Prostate gland (tissue), 2 donors: ENCODE data around the gene NOC4L. TPM values are rescaled to one million over a fixed set of nuclear protein-coding genes. Genes with fewer than 3 reads are reported as not detected.

Experiments used
- DNase-seq: peaks from one replicate; pipeline ENCODE4 v3.0.0-alpha.2; 2019; ENCODE audit warnings: low spot score
- H3K27ac ChIP-seq, 2 donors: fragments of 200-600 bp; sonication (generic); 2 replicates each; pipeline ENCODE4 v1.5.1; 2017 to 2019
- H3K27me3 ChIP-seq: fragments of 200-600 bp; sonication (generic); replicated peaks from 2 replicates; pipeline ENCODE4 v1.5.1; 2019; ENCODE audit not compliant: insufficient read depth
- H3K36me3 ChIP-seq, 2 donors: fragments of 200-600 bp; sonication (generic); 1 replicate in 1 of 2; 2 replicates in 1 of 2; pipeline versions ENCODE4 v1.5.1 to v1.8.1; 2017 to 2019
- H3K4me1 ChIP-seq: fragments of 200-600 bp; sonication (generic); replicated peaks from 2 replicates; pipeline ENCODE4 v1.5.1; 2019
- H3K4me3 ChIP-seq, 2 donors: fragments of 200-600 bp; sonication (generic); 2 replicates each; pipeline ENCODE4 v1.5.1; 2017 to 2019
- H3K9me3 ChIP-seq: fragments of 200-600 bp; sonication (generic); 2 replicates; pipeline ENCODE4 v1.5.1; 2017
- CTCF ChIP-seq, 4 experiments: fragments of 200-600 bp in 2 of 4; fragments of 450-650 bp in 2 of 4; sonication (generic) in 2 of 4; IDR thresholded peaks; 1 replicate in 3 of 4; 2 replicates in 1 of 4; pipeline ENCODE4 v1.5.1; 2016 to 2019; ENCODE audit warnings: antibody characterized with exemption in 4 of 4, mild to moderate bottlenecking in 2 of 4, moderate library complexity in 2 of 4
- POLR2A ChIP-seq: fragments of 450-650 bp; IDR thresholded peaks from one replicate; pipeline ENCODE4 v1.6.1; 2016; ENCODE audit warnings: antibody characterized with exemption, mild to moderate bottlenecking
- POLR2AphosphoS5 ChIP-seq: sonication (generic); formaldehyde crosslinking; IDR thresholded peaks from one replicate; pipeline ENCODE4 v1.6.1; 2017; ENCODE audit warnings: antibody characterized with exemption
- WGBS: methylation state at CpG from one replicate; pipeline ENCODE4 v1.1.5; 2018; 5-methylcytosine and 5-hydroxymethylcytosine counted together
- intact Hi-C: fragments of 100-400 bp; cut with DNase I; formaldehyde crosslinking; loops from one replicate; pipeline ENCODE4 v1.14.2; 2022
- total RNA-seq, 2 donors: library from RNA; depleted of rRNA; stranded (reverse); fragments of >200 nt; gene quantifications; one replicate each; pipeline ENCODE4 v1.1.0, GENCODE V29; 2016

The NOC4L gene
- total RNA-seq, 2 donors from 2014 or later: 12.4 to 32.5 TPM

GRCh38 chr12:132108211-132108832 is 35.9 kb upstream of the NOC4L start:
- DNase-seq: no peak
- Histone ChIP-seq H3K4me3 (no peak overlapping the region), H3K9me3 (no peaks in the 10 kb centered on the region), H3K27ac (no peak overlapping the region), H3K27me3 (no peaks in the 10 kb centered on the region), H3K4me1 (no peaks in the 10 kb centered on the region), H3K36me3 (no peaks in the 10 kb centered on the region)
- intact Hi-C loops: no loop called here
- 74% methylated on average over 16 of the region's 16 CpGs for WGBS
- TF ChIP-seq CTCF (IDR thresholded peaks at IDR 0.05): no peak
- no peak for TF ChIP-seq POLR2AphosphoS5
- TF ChIP-seq POLR2A: no peak

- no peaks in the 10 kb centered on the region for H3K27me3 ChIP-seq
- no peaks in the 10 kb centered on the region for H3K4me1 ChIP-seq
- DNase-seq: no peak
- WGBS: 91% methylated on average over 8 of the region's 8 CpGs
- no peaks in the 10 kb centered on the region for H3K9me3 ChIP-seq
- TF ChIP-seq CTCF (IDR thresholded peaks at IDR 0.05): no peak
- TF ChIP-seq POLR2AphosphoS5: no peak
- TF ChIP-seq POLR2A: no peak
- no peaks in the 10 kb centered on the region for H3K36me3 ChIP-seq
- H3K27ac ChIP-seq: no peak overlapping the region
- H3K4me3 ChIP-seq: no peak overlapping the region
- intact Hi-C loops: no loop called here
These were observed 34.5 kb upstream of the NOC4L start for GRCh38 chr12:132109741-132110140.

GRCh38 chr12:132110677-132111076 is 33.6 kb upstream of the NOC4L start:
- Histone ChIP-seq H3K4me1 (no peaks in the 10 kb centered on the region), H3K9me3 (no peaks in the 10 kb centered on the region), H3K27me3 (no peaks in the 10 kb centered on the region), H3K27ac (no peak overlapping the region), H3K4me3 (no peak overlapping the region), H3K36me3 (no peaks in the 10 kb centered on the region)
- intact Hi-C loops: no loop called here
- DNase-seq: no peak
- TF ChIP-seq POLR2A (no peak), CTCF (IDR thresholded peaks at IDR 0.05) (no peak), POLR2AphosphoS5 (no peak)
- 95% methylated on average over 3 of the region's 3 CpGs for WGBS

GRCh38 chr12:132111654-132112304 is 32.5 kb upstream of the NOC4L start:
- Histone ChIP-seq H3K27me3 (no peaks in the 10 kb centered on the region), H3K27ac (no peak overlapping the region), H3K9me3 (no peaks in the 10 kb centered on the region), H3K4me3 (no peak overlapping the region), H3K4me1 (no peaks in the 10 kb centered on the region), H3K36me3 (no peaks in the 10 kb centered on the region)
- WGBS: 88% methylated on average over 19 of the region's 19 CpGs
- intact Hi-C loops: no loop called here
- TF ChIP-seq CTCF (IDR thresholded peaks at IDR 0.05) (no peak), POLR2A (no peak), POLR2AphosphoS5 (no peak)
- no peak for DNase-seq

- TF ChIP-seq POLR2AphosphoS5: no peak
- TF ChIP-seq POLR2A: no peak
- no peak for TF ChIP-seq CTCF (IDR thresholded peaks at IDR 0.05)
- DNase-seq: no peak
- Histone ChIP-seq H3K4me1 (no peaks in the 10 kb centered on the region), H3K27ac (no peak overlapping the region), H3K9me3 (no peaks in the 10 kb centered on the region), H3K27me3 (no peaks in the 10 kb centered on the region), H3K36me3 (no peaks in the 10 kb centered on the region), H3K4me3 (no peak overlapping the region)
- intact Hi-C loops: no loop called here
- 94% methylated on average over 6 of the region's 6 CpGs for WGBS
These were observed 29.6 kb upstream of the NOC4L start for GRCh38 chr12:132114667-132115066.
